ENCODE data around the gene PLA2G1B. TPM values are rescaled to one million over a fixed set of nuclear protein-coding genes. Genes with fewer than 3 reads are reported as not detected.

The PLA2G1B gene
- total and polyA plus RNA-seq, 4 donors = 0.39 to 4.6 (median 1.1) TPM

GRCh38 chr12:120278137-120279069, 49.2 kb downstream of the PLA2G1B start (continued):
- TF ChIP-seq, protein P1, sequence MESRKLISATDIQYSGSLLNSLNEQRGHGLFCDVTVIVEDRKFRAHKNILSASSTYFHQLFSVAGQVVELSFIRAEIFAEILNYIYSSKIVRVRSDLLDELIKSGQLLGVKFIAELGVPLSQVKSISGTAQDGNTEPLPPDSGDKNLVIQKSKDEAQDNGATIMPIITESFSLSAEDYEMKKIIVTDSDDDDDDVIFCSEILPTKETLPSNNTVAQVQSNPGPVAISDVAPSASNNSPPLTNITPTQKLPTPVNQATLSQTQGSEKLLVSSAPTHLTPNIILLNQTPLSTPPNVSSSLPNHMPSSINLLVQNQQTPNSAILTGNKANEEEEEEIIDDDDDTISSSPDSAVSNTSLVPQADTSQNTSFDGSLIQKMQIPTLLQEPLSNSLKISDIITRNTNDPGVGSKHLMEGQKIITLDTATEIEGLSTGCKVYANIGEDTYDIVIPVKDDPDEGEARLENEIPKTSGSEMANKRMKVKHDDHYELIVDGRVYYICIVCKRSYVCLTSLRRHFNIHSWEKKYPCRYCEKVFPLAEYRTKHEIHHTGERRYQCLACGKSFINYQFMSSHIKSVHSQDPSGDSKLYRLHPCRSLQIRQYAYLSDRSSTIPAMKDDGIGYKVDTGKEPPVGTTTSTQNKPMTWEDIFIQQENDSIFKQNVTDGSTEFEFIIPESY (IDR thresholded peaks at IDR 0.05) = no peak
- no peak for TF ChIP-seq RXRA (IDR thresholded peaks at IDR 0.05)

DNA sequence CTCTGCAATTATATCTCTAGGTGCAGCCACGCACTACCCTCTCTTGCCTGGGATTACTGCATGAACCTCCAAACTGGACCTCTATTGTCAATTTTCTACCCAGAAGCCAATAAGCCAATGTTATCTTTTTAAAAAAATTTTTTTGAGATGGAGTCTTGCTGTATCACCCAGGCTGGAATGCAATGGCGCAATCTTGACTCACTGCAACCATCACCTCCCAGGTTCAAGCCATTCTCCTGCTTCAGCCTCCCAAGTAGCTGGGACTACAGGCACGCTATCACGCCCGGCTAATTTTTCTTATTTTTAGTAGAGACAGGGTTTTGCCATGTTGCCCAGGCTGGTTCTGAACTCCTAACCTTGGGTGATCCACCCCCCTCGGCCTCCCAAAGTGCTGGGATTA, 50.8 kb downstream of the PLA2G1B start:
- Histone ChIP-seq H3K4me3 (ENCODE audit: low read depth in 1 of 3, low read length in 3 of 3) (no peak overlapping the region), H3K9me3 (ENCODE audit: control insufficient read depth in 4 of 4, low read length in 3 of 4) (no peaks in the 10 kb centered on the region), H3K9ac (ENCODE audit: low read depth in 1 of 2, low read length in 2 of 2) (no peak overlapping the region), H3K27me3 (ENCODE audit: control insufficient read depth in 4 of 4, insufficient read depth in 4 of 4, low read length in 3 of 4) (no peaks in the 10 kb centered on the region), H3K36me3 (ENCODE audit: control insufficient read depth in 4 of 4, insufficient read depth in 3 of 4, low read depth in 1 of 4, low read length in 3 of 4) (no peaks in the 10 kb centered on the region), H3K27ac (ENCODE audit: low read depth in 1 of 2, low read length in 2 of 2) (no peak overlapping the region), H3K4me1 (ENCODE audit: control insufficient read depth in 4 of 4, insufficient read depth in 4 of 4, low read length in 3 of 4) (peaks cover 0 to 5% (median 1%) of the 10 kb centered on the region in 4 donors)
- DNase-seq (ENCODE audit: low spot score) = no peak
- 92% methylated on average over 6 of the region's 6 CpGs for WGBS
- TF ChIP-seq SP1 (IDR thresholded peaks at IDR 0.05) = no peak
- TF ChIP-seq NR2F2 (IDR thresholded peaks at IDR 0.05) = no peak
- TF ChIP-seq RXRA (IDR thresholded peaks at IDR 0.05) = no peak
- no peak for TF ChIP-seq ATF3 (IDR thresholded peaks at IDR 0.05)
- no peak for TF ChIP-seq YY1 (IDR thresholded peaks at IDR 0.05)
- TF ChIP-seq EGR1 (IDR thresholded peaks at IDR 0.05; ENCODE audit: low read depth in 2 of 2) = no peak
- no peak for TF ChIP-seq TAF1 (conservative IDR thresholded peaks at IDR 0.05)
- no peak for TF ChIP-seq JUND (IDR thresholded peaks at IDR 0.05)
- no peak for TF ChIP-seq FOXA1 (IDR thresholded peaks at IDR 0.05)

Small RNAs within 50 kb of the gene (small RNA-seq; reads per million reads assigned to genes)
- gene RNU4-1 (975 reads per million, percentile 99 among the genes with 10 or more reads in this experiment), gene RNU4-2 (1,621 reads per million, percentile 99 among the genes with 10 or more reads in this experiment), gene RNU6-1088P (not detected)

Other genes starting within 250 kb of the PLA2G1B start
- 10 to 100 TPM in 1 of 2 donors, 1 to 10 TPM in 1; 8.6 to 11.8 TPM for gene RAB35, start 211.0 kb downstream of the PLA2G1B start, total RNA-seq
- 10 to 100 TPM in 1 of 2 donors, 1 to 10 TPM in 1; 7.4 to 14.4 TPM for gene RAB35, start 211.0 kb downstream of the PLA2G1B start, polyA plus RNA-seq
- 10 to 100 TPM; 38.0 to 78.6 TPM for gene GCN1, start 133.1 kb downstream of the PLA2G1B start, total RNA-seq
- 10 to 100 TPM in 1 of 2 donors, 1 to 10 TPM in 1; 7.3 to 13.7 TPM for gene GCN1, start 133.1 kb downstream of the PLA2G1B start, polyA plus RNA-seq
- 1,000 to 10,000 TPM; 1,321 to 1,770 TPM for gene RPLP0, start 126.7 kb downstream of the PLA2G1B start, total RNA-seq
- gene RPLP0, start 126.7 kb downstream of the PLA2G1B start, polyA plus RNA-seq = 1,000 to 10,000 TPM in 1 of 2 donors, 100 to 1,000 TPM in 1; 472 to 1,306 TPM
- gene PXN, start 62.0 kb downstream of the PLA2G1B start, total RNA-seq = 10 to 100 TPM in 1 of 2 donors, 1 to 10 TPM in 1; 6.0 to 13.1 TPM
- 10 to 100 TPM; 12.0 to 12.6 TPM for gene PXN, start 62.0 kb downstream of the PLA2G1B start, polyA plus RNA-seq
- gene RNU4-2, start 35.9 kb downstream of the PLA2G1B start, total RNA-seq = under 1 TPM; under 0.01 TPM
- 10 to 100 TPM in 1 of 2 donors, not detected in 1; 82.7 TPM for gene RNU4-2, start 35.9 kb downstream of the PLA2G1B start, polyA plus RNA-seq
- under 1 TPM; under 0.01 TPM for gene RNU4-1, start 34.5 kb downstream of the PLA2G1B start, total RNA-seq
- 10 to 100 TPM in 1 of 2 donors, not detected in 1; 26.0 TPM for gene RNU4-1, start 34.5 kb downstream of the PLA2G1B start, polyA plus RNA-seq
- 1 to 10 TPM; 1.6 to 2.3 TPM for gene SIRT4, start 25.5 kb downstream of the PLA2G1B start, total RNA-seq
- gene SIRT4, start 25.5 kb downstream of the PLA2G1B start, polyA plus RNA-seq = 1 to 10 TPM; 1.6 to 4.2 TPM
- 1 to 10 TPM in 1 of 2 donors, not detected in 1; 1.2 TPM for gene MSI1, start 41.4 kb upstream of the PLA2G1B start, total RNA-seq
- under 1 TPM in 1 of 2 donors, not detected in 1; 0.13 TPM for gene MSI1, start 41.4 kb upstream of the PLA2G1B start, polyA plus RNA-seq
- 100 to 1,000 TPM; 338 to 451 TPM for gene COX6A1, start 110.3 kb upstream of the PLA2G1B start, total RNA-seq
- gene COX6A1, start 110.3 kb upstream of the PLA2G1B start, polyA plus RNA-seq = 100 to 1,000 TPM; 621 to 910 TPM
- 10 to 100 TPM; 11.9 to 13.3 TPM for gene TRIAP1, start 118.6 kb upstream of the PLA2G1B start, total RNA-seq
- gene TRIAP1, start 118.6 kb upstream of the PLA2G1B start, polyA plus RNA-seq = 10 to 100 TPM; 24.7 to 39.9 TPM
- gene GATC, start 118.7 kb upstream of the PLA2G1B start, total RNA-seq = 10 to 100 TPM; 13.0 to 15.5 TPM
- 10 to 100 TPM in 1 of 2 donors, 1 to 10 TPM in 1; 8.9 to 13.5 TPM for gene GATC, start 118.7 kb upstream of the PLA2G1B start, polyA plus RNA-seq
- 10 to 100 TPM; 45.3 to 83.9 TPM for gene SRSF9, start 142.0 kb upstream of the PLA2G1B start, total RNA-seq
- gene SRSF9, start 142.0 kb upstream of the PLA2G1B start, polyA plus RNA-seq = 10 to 100 TPM; 62.6 to 98.5 TPM
- 100 to 1,000 TPM; 101 to 143 TPM for gene DYNLL1, start 168.3 kb upstream of the PLA2G1B start, total RNA-seq
- 100 to 1,000 TPM; 224 to 275 TPM for gene DYNLL1, start 168.3 kb upstream of the PLA2G1B start, polyA plus RNA-seq
- gene COQ5, start 201.4 kb upstream of the PLA2G1B start, total RNA-seq = 10 to 100 TPM; 25.0 to 29.9 TPM
- 10 to 100 TPM; 31.4 to 33.6 TPM for gene COQ5, start 201.4 kb upstream of the PLA2G1B start, polyA plus RNA-seq
- gene RNF10, start 206.6 kb upstream of the PLA2G1B start, total RNA-seq = 100 to 1,000 TPM; 102 to 157 TPM
- 10 to 100 TPM; 48.0 to 49.6 TPM for gene RNF10, start 206.6 kb upstream of the PLA2G1B start, polyA plus RNA-seq